Erythroblast (primary cell): Measurements from ENCODE around the gene AKT3.

Experiments
- GATA1 ChIP-seq: IDR thresholded peaks from 2 replicates; pipeline ENCODE4 v1.6.1; 2011; ENCODE audit warnings: low read depth, mild to moderate bottlenecking, control low read depth, low read length, moderate library complexity
- POLR2A ChIP-seq: IDR thresholded peaks from 2 replicates; pipeline ENCODE4 v1.6.1; 2011; ENCODE audit warnings: mild to moderate bottlenecking, low read length

DNA sequence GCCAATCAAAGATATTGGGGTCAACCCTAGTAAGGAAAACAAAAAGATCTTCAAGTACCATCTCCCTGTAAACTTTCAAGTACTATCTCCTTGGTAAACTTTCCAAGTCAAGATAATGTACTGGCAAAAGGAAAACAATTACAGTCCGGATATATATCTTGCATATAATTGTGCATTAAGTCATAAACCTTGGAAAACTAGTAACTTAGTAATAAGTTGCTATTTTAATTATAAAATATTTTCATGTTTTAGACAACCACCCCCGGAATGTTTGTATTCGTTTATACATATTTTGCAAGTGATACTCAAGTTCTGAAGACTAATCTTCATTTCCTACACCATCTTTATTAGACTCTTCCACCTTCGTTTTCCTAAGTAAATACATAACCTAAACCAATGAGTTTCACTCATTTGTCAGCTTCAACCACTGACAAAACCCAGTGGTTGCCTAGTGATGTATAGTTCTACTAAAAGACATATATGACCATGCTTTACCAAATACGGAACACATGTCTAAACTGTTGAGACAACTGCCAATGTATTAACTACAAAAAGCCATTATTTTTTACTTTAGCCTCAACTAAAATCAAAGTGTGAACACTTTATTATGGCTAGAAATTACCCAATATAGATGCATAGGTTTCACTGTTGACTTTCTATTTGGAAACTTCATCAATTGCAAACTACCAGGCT is 1.7 kb downstream of the AKT3 start:
- TF ChIP-seq POLR2A = no peak
- TF ChIP-seq GATA1 = no peak
